ENCODE data around the gene BCL11A.

GRCh38 chr2:60440767-60441163 lies 112.7 kb downstream of the BCL11A start:
- TF ChIP-seq SP1 (IDR thresholded peaks at IDR 0.05) (no peak), REST (IDR thresholded peaks at IDR 0.05) (no peak), TAF1 (conservative IDR thresholded peaks at IDR 0.05) (no peak), YY1 (IDR thresholded peaks at IDR 0.05) (no peak), RAD21 (IDR thresholded peaks at IDR 0.05) (no peak), JUND (IDR thresholded peaks at IDR 0.05) (no peak), FOXA1 (IDR thresholded peaks at IDR 0.05) (no peak), GABPA (IDR thresholded peaks at IDR 0.05 in 1 of 2, conservative IDR thresholded peaks at IDR 0.05 in 1 of 2) (no peak), HNF4A (conservative IDR thresholded peaks at IDR 0.05) (no peak)
- TF ChIP-seq, protein P1, sequence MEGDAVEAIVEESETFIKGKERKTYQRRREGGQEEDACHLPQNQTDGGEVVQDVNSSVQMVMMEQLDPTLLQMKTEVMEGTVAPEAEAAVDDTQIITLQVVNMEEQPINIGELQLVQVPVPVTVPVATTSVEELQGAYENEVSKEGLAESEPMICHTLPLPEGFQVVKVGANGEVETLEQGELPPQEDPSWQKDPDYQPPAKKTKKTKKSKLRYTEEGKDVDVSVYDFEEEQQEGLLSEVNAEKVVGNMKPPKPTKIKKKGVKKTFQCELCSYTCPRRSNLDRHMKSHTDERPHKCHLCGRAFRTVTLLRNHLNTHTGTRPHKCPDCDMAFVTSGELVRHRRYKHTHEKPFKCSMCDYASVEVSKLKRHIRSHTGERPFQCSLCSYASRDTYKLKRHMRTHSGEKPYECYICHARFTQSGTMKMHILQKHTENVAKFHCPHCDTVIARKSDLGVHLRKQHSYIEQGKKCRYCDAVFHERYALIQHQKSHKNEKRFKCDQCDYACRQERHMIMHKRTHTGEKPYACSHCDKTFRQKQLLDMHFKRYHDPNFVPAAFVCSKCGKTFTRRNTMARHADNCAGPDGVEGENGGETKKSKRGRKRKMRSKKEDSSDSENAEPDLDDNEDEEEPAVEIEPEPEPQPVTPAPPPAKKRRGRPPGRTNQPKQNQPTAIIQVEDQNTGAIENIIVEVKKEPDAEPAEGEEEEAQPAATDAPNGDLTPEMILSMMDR (IDR thresholded peaks at IDR 0.05; ENCODE audit: low read depth, low read length, missing input control), result no peak
- TF ChIP-seq, protein P2, sequence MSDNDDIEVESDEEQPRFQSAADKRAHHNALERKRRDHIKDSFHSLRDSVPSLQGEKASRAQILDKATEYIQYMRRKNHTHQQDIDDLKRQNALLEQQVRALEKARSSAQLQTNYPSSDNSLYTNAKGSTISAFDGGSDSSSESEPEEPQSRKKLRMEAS (IDR thresholded peaks at IDR 0.05), result no peak
- TF ChIP-seq, protein P3, sequence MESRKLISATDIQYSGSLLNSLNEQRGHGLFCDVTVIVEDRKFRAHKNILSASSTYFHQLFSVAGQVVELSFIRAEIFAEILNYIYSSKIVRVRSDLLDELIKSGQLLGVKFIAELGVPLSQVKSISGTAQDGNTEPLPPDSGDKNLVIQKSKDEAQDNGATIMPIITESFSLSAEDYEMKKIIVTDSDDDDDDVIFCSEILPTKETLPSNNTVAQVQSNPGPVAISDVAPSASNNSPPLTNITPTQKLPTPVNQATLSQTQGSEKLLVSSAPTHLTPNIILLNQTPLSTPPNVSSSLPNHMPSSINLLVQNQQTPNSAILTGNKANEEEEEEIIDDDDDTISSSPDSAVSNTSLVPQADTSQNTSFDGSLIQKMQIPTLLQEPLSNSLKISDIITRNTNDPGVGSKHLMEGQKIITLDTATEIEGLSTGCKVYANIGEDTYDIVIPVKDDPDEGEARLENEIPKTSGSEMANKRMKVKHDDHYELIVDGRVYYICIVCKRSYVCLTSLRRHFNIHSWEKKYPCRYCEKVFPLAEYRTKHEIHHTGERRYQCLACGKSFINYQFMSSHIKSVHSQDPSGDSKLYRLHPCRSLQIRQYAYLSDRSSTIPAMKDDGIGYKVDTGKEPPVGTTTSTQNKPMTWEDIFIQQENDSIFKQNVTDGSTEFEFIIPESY (IDR thresholded peaks at IDR 0.05), result no peak

Measured in liver (tissue), 3 donors.